ENCODE data around the gene ZNF451.

Gene ZNF451

GRCh38 chr6:57147955-57148858 lies 58.2 kb downstream of the ZNF451 start:
- DNase-seq (ENCODE audit: low spot score), result no peak

DNA sequence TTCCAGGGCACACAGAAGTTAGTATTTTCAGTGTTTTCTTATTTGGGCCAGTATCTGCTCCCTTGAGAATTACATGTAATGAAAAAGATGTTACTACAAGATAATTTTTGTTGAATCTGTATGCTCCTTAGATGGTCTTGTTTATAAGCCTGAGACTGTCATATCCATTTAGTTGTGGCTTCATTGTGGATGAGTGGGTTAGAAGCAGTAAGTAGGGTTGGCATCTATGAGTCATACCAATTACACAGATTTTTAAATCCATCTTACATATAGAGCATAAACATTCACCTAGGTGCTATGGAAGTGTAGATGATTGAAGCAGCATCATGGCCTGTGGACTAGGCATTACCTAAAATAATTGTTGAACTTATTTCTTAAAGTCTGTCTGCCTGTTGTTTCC lies 68.7 kb downstream of the ZNF451 start:
- no peak for DNase-seq (ENCODE audit: low spot score)

- no peak for DNase-seq (ENCODE audit: low spot score)
Measured at GRCh38 chr6:57159127-57159526, 69.1 kb downstream of the ZNF451 start.

GRCh38 chr6:57162028-57162427 lies 72.0 kb downstream of the ZNF451 start:
- no peak for DNase-seq (ENCODE audit: low spot score)

DNA sequence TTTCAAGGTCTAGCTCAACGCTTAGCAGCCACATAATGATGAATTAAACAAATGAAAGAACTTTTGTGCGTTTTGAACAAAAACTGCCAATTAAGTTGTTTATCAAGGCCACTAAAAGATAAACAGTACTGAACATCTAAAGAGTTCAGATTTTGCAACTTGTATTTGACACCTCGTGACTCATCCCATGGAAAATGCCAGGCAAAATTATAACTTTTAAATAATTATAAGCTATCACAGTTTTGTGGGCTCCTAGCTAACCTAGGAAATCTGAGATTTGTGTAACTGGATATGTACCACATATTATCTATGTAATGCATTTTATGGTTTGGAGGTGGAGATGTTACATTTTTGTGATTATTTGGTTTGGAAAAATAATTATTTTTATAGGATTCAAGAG lies 72.5 kb downstream of the ZNF451 start:
- no peak for DNase-seq (ENCODE audit: low spot score)

DNA sequence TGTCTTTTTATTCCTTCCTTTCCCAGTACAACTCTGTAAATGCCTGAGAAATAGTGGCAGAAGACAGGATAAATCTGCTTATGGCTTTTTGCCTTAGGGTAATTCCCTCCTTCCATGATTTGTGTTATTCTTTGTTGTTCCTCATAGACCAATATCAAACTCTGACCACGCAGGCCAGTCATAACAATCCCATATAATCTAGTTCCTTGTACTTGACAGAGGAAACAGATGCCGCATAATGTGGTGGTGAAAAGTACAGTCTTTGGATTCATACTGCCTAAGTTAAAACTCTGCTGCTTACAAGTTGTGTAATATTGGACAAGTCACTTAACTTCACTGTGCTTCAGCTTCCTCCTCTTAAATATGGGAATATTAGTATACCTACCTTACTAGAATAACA lies 74.0 kb downstream of the ZNF451 start:
- DNase-seq (ENCODE audit: low spot score), result no peak

DNA sequence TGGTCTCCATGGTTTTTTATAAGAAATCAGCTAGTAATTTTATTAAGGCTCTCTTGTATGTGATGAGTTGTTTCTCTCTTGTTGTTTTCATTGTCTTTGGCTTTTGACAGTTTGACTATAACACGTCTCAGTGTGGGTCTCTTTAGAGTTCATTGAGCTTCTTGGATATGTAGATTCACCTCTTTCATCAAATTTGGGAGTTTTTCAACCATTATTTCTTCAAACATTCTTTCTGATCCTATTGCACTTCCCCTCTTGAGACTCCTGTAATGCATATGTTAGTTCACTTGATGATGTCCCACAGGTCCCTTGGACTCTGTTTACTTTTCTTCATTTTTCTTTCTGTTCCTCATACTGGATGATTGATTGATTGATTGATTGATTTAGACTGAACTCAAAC lies 75.1 kb downstream of the ZNF451 start:
- no peak for DNase-seq (ENCODE audit: low spot score)

DNA sequence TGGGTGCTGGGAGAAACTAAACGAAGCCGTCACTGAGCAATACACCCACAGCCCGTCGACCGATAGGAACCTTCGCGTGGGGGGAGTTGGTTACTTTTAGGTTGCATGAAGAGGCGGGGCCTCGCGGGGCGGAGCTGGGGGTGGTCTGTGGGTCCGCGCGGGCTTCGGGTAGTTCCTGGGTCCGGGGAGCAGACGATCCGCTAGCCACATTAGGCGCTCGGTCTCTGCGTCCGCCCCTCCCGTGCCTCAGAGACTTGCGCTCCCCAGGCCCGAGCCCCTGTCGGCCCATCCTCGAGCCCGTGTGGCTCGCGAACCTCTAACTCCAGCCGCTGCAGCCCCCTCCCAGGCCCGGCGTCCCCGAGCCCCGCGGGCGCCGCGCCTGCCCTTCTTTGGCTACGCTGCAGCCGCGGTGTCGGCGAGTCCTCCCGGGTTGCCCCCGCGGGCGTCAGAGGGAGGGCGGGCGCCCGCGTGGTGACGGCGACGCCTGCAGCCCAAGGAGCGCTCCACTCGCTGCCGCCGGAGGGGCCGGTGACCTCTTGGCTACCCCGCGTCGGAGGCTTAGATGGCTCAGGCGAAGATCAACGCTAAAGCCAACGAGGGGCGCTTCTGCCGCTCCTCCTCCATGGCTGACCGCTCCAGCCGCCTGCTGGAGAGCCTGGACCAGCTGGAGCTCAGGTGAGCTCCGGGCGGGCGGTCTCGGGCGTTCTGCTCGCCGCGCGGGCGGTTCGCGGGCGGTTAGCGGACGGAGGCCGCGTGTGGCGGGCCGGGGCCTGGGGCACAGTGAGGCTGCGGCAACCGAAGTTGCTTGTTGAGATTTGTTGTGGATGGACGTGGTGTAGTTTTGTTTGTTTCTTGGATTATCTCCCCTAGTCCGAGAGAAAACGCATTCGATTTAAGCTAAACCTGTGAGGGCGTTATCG lies 82.4 kb downstream of the ZNF451 start, which contains the start of gene BAG2:
BAG2 (plus strand) TSS at position 191 of the 920 bp plus-strand sequence; CDS start at position 563, 372 bp downstream.
- DNase-seq (ENCODE audit: low spot score), result peak; percentile 71

DNA sequence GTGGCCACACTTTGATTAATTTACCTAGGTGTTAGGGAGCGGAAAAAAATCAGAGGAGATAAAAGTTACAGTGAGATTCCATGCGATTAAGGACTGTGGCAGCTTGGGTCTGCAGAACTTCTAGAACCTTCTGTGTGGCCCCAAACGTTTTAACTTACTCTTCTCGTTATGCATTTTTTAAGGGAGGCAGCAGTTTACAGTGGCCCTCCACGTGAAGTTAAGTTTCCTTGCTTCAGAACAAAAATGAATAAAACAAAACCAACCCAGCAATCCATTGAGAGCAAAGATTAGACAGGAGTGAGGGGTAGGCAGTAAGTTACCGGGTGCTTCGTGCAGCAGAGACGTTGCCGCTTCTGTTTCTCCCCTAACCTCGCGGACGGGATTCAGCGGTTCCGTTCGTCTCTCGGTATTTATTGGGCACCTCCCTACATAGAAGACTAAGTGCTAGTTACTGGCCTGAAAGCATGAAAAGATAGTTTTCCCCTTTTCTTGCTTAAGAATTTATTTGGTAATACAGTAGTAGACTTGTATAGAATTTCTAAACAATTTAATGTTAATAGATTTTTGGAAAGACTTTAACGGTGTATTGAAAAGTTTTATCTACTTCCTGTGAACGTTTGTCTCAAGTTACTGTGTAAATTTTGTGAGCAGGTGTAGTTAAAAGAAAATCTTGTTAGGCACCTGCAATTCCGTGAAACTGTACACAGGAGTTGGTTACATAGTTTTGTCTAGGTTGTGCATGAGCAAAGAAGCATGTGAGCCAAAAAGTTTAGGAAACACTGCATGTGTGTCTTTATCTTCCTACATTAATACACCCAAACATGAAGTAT lies 83.3 kb downstream of the ZNF451 start:
- DNase-seq (ENCODE audit: low spot score), result peak; percentile 45

DNA sequence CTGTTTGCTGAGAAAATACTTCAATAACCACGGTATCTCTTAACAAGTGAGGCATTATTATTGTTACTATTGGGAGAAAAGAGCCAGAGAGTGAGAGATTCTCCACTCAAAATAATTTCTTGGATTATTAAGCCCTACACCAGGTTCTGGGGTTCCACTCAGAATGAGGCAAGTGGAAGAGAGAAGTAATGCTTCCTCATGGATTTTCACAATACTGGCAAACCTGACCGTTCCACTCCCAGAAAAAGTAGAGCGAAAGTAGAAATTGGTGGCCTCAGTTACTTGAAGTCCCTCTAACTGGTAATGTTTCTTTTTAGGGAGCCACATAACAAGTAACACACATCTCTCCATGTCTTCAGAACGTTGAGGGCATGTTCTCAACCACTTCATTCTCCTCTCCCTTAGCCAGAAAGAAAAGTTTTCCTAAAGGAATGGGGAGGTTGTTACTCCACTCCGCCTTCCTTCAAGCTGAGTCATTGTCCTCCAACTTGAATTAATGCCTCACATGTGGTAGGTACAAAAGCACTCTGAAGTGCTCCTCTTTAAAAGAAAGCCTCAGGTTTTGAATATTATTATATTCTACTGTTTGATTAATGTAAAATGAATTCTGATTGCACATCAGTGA lies 84.0 kb downstream of the ZNF451 start:
- no peak for DNase-seq (ENCODE audit: low spot score)

DNA sequence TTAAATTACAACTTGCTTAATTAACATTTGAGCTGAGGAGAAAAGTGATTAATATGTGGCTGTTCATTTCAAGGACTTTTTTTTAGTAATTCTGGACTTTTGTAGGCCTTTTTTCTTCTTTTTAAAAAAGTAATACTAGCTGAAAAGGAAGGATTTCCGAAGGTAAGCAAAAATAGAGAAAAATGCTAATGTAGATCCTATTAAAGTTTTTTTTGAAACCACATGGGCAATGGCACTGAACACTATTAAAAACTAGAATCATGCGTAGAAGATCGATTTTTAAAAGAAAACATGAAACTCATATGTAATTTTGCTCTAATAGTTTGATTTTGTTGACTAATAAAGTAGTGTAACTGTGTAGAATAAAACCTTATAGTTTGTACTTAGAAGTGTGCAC lies 84.5 kb downstream of the ZNF451 start:
- no peak for DNase-seq (ENCODE audit: low spot score)

DNA sequence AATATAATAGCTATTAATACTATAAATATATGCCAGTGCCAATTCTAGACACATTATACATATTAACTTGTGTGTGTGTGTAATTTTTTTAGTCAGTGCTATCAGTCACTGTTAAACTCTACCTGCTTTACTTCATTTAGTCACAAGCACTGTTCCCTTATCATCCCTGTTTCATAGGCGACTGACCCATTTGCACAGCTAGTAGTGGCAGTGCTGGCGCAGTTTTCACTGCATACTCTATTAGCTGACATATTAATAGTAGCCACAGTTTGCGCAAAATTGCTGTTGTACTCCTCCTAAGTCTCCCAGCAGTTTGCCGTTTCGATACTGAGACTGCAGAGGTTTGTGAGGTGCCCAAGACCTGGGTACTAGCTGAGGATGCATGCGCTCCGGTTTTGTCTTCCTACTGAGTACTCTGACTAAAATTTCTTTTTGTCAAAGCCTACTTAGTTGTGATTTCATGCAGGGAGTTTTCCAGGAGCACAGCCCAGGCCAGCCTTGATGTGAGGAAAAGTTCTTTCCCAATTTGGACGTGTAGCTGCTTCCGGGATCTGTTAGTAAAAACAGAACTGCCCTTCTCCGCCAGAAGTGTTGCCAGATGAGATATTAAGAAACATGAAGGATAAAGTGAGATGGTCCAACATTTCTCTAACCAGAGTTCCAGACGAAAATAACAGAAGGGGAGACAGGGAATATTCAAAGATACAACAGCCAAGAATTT lies 87.7 kb downstream of the ZNF451 start:
- DNase-seq (ENCODE audit: low spot score), result no peak

- DNase-seq (ENCODE audit: low spot score), result no peak
Measured at GRCh38 chr6:57180596-57180995, 90.6 kb downstream of the ZNF451 start.

DNA sequence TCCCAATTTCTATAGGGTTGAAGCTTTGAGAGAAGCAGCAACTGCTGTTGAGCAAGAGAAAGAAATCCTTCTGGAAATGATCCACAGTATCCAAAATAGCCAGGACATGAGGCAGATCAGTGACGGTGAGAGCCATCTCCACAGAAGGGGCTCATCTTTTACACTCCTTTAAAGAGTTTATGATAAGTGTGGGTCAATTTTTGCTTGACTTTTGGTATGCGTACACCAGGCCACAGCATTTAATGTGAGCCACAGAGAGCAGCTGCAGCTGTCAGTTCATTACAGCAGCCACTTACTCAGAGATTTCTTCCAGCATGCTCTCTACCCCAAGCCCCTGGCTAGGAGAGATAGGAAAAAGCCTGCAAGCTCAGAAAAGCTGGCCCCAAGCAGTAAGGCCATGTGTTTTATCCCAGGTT lies 92.0 kb downstream of the ZNF451 start:
- DNase-seq (ENCODE audit: low spot score), result no peak

DNA sequence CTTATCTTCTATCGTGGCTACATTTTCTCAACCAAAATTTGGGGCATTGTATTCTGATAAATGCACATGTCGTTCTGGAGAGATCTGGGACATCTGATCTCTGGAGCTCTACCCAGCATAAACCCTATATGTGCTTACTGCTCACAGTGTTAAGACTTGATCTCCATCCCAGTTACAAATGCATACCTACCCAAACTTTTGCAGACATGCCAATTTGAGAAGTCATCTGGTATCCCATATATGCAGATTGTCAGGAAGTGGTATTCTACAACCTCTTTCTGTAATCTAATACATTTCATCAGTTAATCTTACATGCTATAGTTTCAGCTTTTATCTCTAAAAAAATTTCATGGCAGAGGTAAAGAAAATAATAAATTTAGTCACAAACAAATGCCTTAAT lies 93.3 kb downstream of the ZNF451 start:
- DNase-seq (ENCODE audit: low spot score), result no peak

DNA sequence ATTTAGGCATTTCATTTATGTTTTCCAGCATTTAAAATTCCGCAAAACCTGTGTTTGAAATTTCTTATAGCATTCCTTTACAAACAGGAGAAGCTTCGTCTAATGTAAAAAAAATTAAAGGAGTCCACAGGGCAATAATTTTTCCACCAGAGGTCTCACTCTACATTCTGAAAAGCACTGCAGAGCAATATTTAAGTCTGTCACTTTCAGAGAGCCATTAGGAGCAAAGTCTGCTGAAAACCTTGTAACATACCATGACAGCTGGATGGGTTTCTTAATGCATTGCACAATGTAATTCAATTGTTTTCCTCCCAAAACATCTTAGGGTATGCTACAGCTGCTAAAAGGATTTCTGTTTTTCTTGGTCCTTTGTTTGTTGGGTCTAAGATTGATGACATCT lies 100.2 kb downstream of the ZNF451 start:
- no peak for DNase-seq (ENCODE audit: low spot score)

DNA sequence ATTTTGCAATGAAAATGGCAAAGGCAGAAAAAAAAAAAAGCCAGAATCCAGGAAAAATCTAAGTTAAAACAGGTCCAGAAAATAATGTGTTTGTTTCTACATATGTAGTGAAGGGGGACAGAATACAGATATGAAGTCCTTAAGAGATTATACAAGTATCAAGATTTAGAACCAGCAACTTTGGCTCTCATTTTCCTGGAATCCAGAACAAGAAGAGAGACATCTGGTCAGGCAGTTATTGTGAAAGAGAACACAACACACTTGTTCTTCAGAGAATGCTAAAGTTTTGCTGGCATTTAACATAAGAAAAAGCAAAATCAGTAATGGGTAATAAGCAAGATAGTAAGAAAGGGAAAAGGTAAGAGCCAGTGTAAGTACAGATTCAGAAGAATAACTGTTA lies 103.2 kb downstream of the ZNF451 start:
- DNase-seq (ENCODE audit: low spot score), result no peak

DNA sequence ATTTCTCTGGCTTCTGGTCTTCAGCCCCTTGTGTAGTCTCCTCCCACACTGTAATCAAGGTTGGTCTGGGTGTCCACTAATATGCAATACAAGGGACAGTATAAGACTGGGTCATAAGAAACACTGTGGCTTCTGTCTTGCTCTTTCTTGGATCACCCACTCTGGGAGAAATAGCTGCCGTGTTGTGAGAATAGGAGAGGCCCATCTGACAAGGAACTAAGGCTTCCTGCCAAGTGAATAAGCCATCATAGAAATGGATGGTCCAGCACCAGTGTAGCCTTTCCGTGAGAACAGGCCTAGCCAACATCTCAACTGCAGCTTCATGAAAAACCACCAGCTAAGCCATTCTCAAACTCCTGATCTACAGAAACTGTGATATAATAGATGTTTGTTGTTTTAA lies 105.5 kb downstream of the ZNF451 start:
- no peak for DNase-seq (ENCODE audit: low spot score)

GRCh38 chr6:57198926-57199636 lies 109.1 kb downstream of the ZNF451 start:
- DNase-seq (ENCODE audit: low spot score), result no peak

GRCh38 chr6:57201718-57202117 lies 111.7 kb downstream of the ZNF451 start:
- DNase-seq (ENCODE audit: low spot score), result no peak

All from globus pallidus (tissue), 1 donor.